ENCODE data around the gene ZNF664.

DNA sequence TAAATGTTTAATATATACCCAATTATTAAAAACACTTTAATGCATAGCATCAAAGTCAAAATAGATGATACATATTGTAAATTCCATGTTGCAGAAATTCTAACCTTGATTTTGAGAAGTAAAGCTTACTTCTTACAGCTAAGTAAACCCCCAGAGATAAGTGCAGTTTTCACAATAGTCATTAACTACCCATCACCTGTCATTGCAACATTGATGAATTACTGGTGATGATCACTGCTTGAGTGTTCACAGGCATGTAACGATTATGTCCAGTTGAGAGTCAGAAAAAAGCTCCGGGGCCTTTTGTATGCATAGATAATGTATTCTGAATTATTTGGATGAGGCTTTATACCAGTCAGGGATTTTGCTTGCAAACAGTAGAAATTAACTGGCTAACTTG, 67.7 kb downstream of the ZNF664 start:
- no peak for TF ChIP-seq TCF7L2 (IDR thresholded peaks at IDR 0.05; ENCODE audit: low read depth, low read length)
- no peak for TF ChIP-seq CCAR2 (IDR thresholded peaks at IDR 0.05; ENCODE audit: low read depth, low read length)
- no peak for TF ChIP-seq ZNF212 (CRISPR knock-in tag; IDR thresholded peaks at IDR 0.05)
- no peak for TF ChIP-seq EP300 (IDR thresholded peaks at IDR 0.05; ENCODE audit: low read length)
